NCI-H2227 treated with DMSO at 0.1 percent for 48 hours (cell line): ENCODE data around the gene MELTF.

Experiments used
- DNase-seq: peaks from one replicate; lab custom pipeline; 2025; lab: John Stamatoyannopoulos, UW

Gene MELTF

GRCh38 chr3:196968233-196969133 is 61.1 kb downstream of the MELTF start, which contains the start of gene PIGZ:
Gene PIGZ, minus strand, starts transcription at chr3:196968833. Its CDS starts 16,802 bp downstream, at chr3:196952031.
- no peak for DNase-seq

- DNase-seq = no peak
These were observed 62.0 kb downstream of the MELTF start for GRCh38 chr3:196967412-196968232.

DNA sequence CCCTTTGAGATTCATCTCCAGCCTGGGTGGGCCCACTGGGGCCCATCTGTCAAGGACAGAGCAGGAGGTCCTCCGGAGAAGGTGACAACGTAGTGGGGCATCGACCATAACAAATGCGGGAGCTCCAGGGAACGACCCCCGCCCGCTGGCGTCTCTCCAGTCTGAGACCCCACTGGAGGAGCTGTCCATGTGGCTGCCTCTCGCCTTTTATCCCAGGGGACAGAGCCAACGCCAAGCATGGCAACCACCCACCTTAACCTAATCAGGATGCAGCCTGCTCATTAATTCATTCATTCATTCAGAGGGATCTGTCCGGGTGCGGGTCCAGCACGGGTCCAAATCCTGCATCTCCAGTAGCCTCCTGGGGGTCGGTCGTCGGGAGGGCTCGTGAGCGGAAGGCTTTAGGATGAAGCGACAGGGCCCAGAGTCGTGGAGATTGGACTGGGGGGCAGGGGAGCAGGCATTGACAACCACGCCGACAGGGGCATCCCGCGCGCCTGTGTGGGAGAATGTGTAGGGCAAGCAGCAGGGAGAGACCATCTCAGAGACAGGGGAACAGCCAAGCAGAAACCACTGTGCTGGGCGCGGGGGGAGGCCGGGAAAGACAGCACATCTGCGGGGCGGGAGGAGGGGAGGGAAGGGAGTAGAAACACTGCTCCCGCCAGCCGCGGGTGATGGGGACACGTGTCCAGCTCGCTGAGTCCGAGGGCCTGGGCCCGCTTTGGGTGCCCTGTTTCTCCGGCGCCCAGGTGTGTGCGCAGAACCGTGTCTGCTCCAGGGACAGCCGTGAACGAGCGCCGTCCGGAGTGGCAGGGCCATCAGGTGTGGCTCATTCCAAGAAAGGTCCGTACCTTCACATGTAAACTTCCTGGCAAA is 62.9 kb downstream of the MELTF start:
- DNase-seq = no peak

DNA sequence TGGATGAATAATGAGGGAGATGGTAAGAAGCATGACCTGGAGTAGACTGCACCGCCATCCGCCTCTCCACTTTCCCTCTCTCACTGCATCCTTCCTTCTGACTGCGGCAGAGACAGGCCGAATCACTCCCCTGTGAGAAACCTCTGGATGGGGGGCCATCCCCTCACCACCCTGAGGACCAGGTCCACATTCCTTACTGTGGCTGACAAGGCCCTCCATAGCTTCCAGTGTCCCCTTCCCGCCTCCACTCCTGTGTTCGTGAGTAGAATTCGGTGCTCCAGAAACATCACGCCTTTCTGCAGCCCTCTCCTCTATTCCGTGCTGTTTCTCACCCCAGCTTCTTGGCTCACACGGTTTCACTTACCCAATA is 63.8 kb downstream of the MELTF start:
- DNase-seq = no peak

DNA sequence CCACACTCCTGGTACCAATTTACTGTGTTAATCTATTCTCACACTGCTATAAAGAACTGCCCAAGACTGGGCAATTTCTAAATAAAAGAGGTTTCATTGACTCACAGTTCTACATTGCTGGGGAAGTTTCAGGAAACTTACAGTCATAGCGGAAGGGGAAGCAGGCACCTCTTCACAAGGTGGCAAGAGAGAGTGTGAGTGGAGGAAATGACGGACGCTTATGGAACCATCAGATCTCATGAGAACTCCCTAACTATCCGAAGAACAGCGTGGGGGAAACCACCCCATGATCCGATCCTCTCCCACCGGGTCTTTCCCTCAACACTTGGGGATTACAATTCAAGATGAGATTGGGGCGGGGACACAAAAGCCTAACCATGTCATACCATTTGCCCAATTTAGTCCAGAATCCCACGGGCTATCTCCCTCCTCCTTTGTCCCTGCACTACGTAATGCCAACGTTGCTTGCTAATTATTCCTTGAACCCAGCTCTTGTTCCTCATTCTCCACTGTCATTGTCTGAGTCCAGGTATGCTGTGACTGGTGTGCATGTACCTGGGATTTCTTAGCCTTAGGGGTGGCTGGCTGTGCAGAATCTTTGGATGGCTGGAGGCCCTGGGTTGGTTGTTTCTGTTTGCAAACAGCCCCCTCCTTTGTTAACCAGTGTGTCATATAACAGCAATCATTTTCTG is 64.4 kb downstream of the MELTF start:
- DNase-seq = no peak

GRCh38 chr3:196963631-196963953 is 66.0 kb downstream of the MELTF start:
- no peak for DNase-seq

GRCh38 chr3:196962930-196963630 is 66.5 kb downstream of the MELTF start:
- no peak for DNase-seq

DNA sequence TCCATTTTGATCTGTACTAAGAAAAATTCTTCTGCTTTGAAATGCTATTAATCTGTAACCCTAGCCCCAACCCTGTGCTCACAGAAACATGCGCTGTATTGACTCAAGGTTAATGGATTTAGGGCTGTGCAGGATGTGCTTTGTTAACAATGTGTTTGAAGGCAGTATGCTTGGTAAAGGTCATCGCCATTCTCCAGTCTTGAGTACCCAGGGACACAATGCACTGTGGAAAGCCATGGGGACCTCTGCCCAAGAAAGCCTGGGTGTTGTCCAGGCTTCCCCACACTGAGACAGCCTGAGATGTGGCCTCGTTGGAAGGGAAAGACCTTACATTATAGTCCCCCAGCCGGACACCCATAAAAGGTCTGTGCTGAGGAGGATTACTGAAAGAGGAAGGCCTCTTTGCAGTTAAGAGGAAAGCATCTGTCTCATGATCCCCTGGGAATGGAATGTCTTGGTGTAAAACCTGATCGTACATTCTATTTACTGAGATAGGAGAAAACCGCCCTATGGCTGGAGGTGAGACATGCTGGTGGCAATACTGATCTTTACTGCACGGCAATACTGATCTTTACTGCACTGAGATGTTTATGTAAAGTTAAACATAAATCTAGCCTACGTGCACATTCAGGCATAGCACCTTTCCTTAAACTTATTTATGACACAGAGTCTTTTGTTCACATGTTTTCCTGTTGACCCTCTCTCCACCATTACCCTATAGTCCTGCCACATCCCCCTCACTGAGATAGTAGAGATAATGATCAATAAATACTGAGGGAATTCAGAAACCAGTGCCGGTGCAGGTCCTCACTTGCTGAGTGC is 67.3 kb downstream of the MELTF start:
- no peak for DNase-seq

DNA sequence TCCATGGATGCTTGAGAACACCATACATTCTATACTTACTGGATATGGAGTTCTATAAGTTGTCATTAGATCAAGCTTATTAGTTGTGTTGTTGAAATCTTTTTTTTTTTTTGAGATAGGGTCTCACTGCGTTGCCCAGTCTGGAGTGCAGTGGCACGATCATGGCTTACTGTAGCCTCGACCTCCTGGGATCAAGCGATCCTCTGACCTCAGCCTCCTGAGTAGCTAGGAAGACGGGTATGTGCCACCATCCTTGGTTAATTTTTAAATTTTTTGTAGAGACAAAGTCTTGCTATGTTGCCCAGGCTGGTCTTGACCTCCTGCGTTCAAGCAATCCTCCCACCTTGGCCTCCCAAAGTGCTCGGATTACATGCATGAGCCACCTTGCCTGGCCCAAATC is 74.8 kb downstream of the MELTF start:
- DNase-seq = no peak
